HepG2 (cell line): ENCODE data around the gene FUT3. TPM values are rescaled to one million over a fixed set of nuclear protein-coding genes. Genes with fewer than 3 reads are reported as not detected.

Experiments used
- ARHGAP35 ChIP-seq: sonication (generic); formaldehyde crosslinking; IDR thresholded peaks from 2 replicates; pipeline ENCODE4 v1.9.0; 2022; ENCODE audit warnings: mild to moderate bottlenecking, inconsistent platforms, moderate library complexity, missing genetic modification reagents, borderline replicate concordance
- ATF1 ChIP-seq: IDR thresholded peaks from 2 replicates; pipeline ENCODE4 v1.6.1; 2016; ENCODE audit warnings: mild to moderate bottlenecking, control low read depth
- ATM ChIP-seq: fragments of 450-650 bp; IDR thresholded peaks from 2 replicates; pipeline ENCODE4 v1.7.1; 2017; ENCODE audit warnings: mild to moderate bottlenecking, borderline replicate concordance
- JUN ChIP-seq: sonication (generic); formaldehyde crosslinking; IDR thresholded peaks from 2 replicates; pipeline ENCODE4 v1.4.0; 2020; ENCODE audit warnings: mild to moderate bottlenecking, missing genetic modification reagents
- MIER2 ChIP-seq: IDR thresholded peaks from 2 replicates; pipeline ENCODE4 v1.6.1; 2016; ENCODE audit warnings: missing biosample characterization, missing genetic modification reagents
- PRDM15 ChIP-seq: sonication (generic); formaldehyde crosslinking; IDR thresholded peaks from 2 replicates; pipeline ENCODE4 v1.4.0; 2020; ENCODE audit warnings: missing genetic modification reagents
- RAD21 ChIP-seq: fragments of 450-650 bp; formaldehyde crosslinking; IDR thresholded peaks from 2 replicates; pipeline ENCODE4 v1.5.0; 2020; ENCODE audit warnings: mild to moderate bottlenecking
- RBFOX2 ChIP-seq: fragments of 200-400 bp; formaldehyde crosslinking; IDR thresholded peaks from 2 replicates; pipeline ENCODE4 v1.6.1; 2017; ENCODE audit warnings: low read depth, mild to moderate bottlenecking, low read length
- REXO4 ChIP-seq: sonication (generic); formaldehyde crosslinking; IDR thresholded peaks from 2 replicates; pipeline ENCODE4 v1.8.0; 2022; ENCODE audit warnings: missing genetic modification reagents, mild to moderate bottlenecking, borderline replicate concordance
- SIX1 ChIP-seq: sonication (generic); formaldehyde crosslinking; IDR thresholded peaks from 2 replicates; pipeline ENCODE4 v1.4.0; 2020; ENCODE audit warnings: missing genetic modification reagents, borderline replicate concordance
- SMAD9 ChIP-seq: sonication (generic); formaldehyde crosslinking; IDR thresholded peaks from 2 replicates; pipeline ENCODE4 v1.5.1; 2020; ENCODE audit warnings: mild to moderate bottlenecking, missing genetic modification reagents
- SNAPC2 ChIP-seq: sonication (generic); formaldehyde crosslinking; IDR thresholded peaks from 2 replicates; pipeline ENCODE4 v1.8.1; 2022; ENCODE audit warnings: mild to moderate bottlenecking, missing genetic modification reagents
- TMF1 ChIP-seq: sonication (generic); formaldehyde crosslinking; IDR thresholded peaks from 2 replicates; pipeline ENCODE4 v1.8.1; 2022; ENCODE audit warnings: low read depth, missing genetic modification reagents
- U2AF1 ChIP-seq: fragments of 200-400 bp; formaldehyde crosslinking; optimal IDR thresholded peaks from 2 replicates; pipeline ENCODE3; 2017; ENCODE audit warnings: mild to moderate bottlenecking, low read depth, low read length
- ZNF281 ChIP-seq: sonication (generic); formaldehyde crosslinking; IDR thresholded peaks from 2 replicates; pipeline ENCODE4 v1.4.0; 2020; ENCODE audit warnings: missing genetic modification reagents, borderline replicate concordance
- ZNF670 ChIP-seq: sonication (generic); formaldehyde crosslinking; IDR thresholded peaks from 2 replicates; pipeline ENCODE4 v1.8.0; 2022; ENCODE audit warnings: mild to moderate bottlenecking, missing genetic modification reagents, borderline replicate concordance
- ZNF703 ChIP-seq: sonication (generic); formaldehyde crosslinking; IDR thresholded peaks from 2 replicates; pipeline ENCODE4 v1.5.1; 2020; ENCODE audit warnings: missing genetic modification reagents, mild to moderate bottlenecking, moderate library complexity, borderline replicate concordance
- ZNF749 ChIP-seq: sonication (generic); formaldehyde crosslinking; IDR thresholded peaks from 2 replicates; pipeline ENCODE4 v1.8.0; 2022; ENCODE audit warnings: mild to moderate bottlenecking, missing genetic modification reagents, moderate library complexity, borderline replicate concordance
- ZNF883 ChIP-seq: sonication (generic); formaldehyde crosslinking; IDR thresholded peaks from 2 replicates; pipeline ENCODE4 v1.5.1; 2020; ENCODE audit warnings: mild to moderate bottlenecking, missing genetic modification reagents; ENCODE audit errors: not compliant biosample characterization
- polyA plus RNA-seq, 8 experiments: library from polyadenylated mRNA; depleted of rRNA in 3 of 8; stranded (reverse) in 7 of 8; unstranded in 1 of 8; fragments of >200 nt; fragmentation: Illumina TruSeq in 4 of 8; extraction: Trizol in 4 of 8; gene quantifications; 2 replicates each; pipeline versions ENCODE4 v1.2.1 to v1.2.3, GENCODE V29; 2011 to 2016; ENCODE audit warnings: low read depth in 4 of 8, missing spikeins in 1 of 8, mixed read lengths in 1 of 8; ENCODE audit not compliant: insufficient read depth in 1 of 8
- total RNA-seq, 5 experiments: library from RNA; depleted of rRNA; stranded (reverse); fragments of >200 nt; fragmentation: Illumina TruSeq; extraction: Trizol; gene quantifications; 2 replicates each; pipeline ENCODE4 v1.2.3, GENCODE V29; 2016; ENCODE audit warnings: low read depth in 1 of 5
- TF ChIP-seq, protein P1 (sequence below): IDR thresholded peaks from 2 replicates; pipeline ENCODE4 v1.6.1; 2016; ENCODE audit warnings: mild to moderate bottlenecking, missing biosample characterization, missing genetic modification reagents
- TF ChIP-seq, protein P2 (sequence below): sonication (generic); formaldehyde crosslinking; IDR thresholded peaks from 2 replicates; pipeline ENCODE4 v1.8.1; 2023; ENCODE audit warnings: missing genetic modification reagents, mild to moderate bottlenecking, borderline replicate concordance

The FUT3 gene
- total and polyA plus RNA-seq, 2 of the 13 experiments (the other 11 are each of a cell fraction or from before 2014, with no cell fraction given): 0.53 to 1.1 TPM

DNA sequence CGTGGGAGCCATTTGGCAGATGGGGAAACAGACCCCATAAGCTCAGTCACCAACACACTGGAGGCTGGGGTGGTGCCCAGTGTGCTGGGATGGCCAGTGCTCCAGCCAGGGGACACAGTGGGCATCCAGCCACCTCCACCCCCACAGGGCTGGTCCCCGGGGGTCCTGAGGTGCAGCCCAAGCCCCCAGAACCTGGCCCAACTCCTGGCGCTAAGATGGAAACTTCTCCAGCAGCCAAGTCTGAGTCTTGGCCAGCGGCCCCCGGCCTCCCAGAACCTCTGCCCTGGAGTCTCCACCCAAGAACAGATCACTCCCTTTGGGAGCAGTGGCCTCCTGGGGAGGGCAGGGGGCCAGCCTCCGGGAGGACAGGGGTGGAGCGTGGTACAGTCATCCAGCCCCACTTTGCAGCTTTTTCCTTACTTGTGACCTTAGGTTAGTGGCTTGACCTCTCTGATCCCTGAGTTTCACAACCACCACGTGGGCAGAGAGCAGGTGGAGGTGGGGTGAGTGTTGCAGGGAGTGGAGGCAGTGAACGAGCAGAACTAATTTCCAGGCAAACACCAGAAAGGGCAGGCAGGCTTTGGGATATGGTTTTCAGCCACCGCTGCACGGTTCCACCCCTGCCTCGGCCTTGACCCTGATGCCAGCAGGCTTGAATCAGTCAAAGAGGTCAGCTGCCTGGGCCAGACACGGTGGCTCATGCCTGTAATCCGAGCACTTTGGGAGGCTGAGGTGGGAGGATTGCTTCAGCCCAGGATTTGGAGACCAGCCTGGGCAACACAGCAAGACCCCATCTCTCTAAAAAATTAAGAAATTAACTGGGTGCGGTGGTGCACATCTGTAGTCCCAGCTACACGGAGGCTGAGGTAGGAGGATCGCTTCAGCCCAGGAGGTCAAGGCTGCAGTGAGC lies 50.6 kb downstream of the FUT3 start (continued):
- no peak for TF ChIP-seq MIER2 (CRISPR knock-in tag)
- no peak for TF ChIP-seq REXO4 (CRISPR knock-in tag)
- TF ChIP-seq PRDM15 (CRISPR knock-in tag): no peak
- TF ChIP-seq JUN (CRISPR knock-in tag): no peak
- no peak for TF ChIP-seq ATM
- TF ChIP-seq RAD21 (CRISPR knock-in tag): no peak
- TF ChIP-seq ZNF670 (CRISPR knock-in tag): no peak
- TF ChIP-seq, protein P1, sequence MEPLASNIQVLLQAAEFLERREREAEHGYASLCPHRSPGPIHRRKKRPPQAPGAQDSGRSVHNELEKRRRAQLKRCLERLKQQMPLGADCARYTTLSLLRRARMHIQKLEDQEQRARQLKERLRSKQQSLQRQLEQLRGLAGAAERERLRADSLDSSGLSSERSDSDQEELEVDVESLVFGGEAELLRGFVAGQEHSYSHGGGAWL (CRISPR knock-in tag): no peak
- no peak for TF ChIP-seq ZNF703
- no peak for TF ChIP-seq U2AF1
- no peak for TF ChIP-seq SMAD9
- no peak for TF ChIP-seq ZNF883 (CRISPR knock-in tag)
- TF ChIP-seq TMF1 (CRISPR knock-in tag): no peak
- no peak for TF ChIP-seq SNAPC2 (CRISPR knock-in tag)
- TF ChIP-seq, protein P2, sequence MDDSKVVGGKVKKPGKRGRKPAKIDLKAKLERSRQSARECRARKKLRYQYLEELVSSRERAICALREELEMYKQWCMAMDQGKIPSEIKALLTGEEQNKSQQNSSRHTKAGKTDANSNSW: no peak
- TF ChIP-seq ATF1 (CRISPR knock-in tag): no peak
- TF ChIP-seq SIX1: peak; percentile 78; the same call in 1 of the 2 replicates
- TF ChIP-seq ZNF749 (CRISPR knock-in tag): no peak
- no peak for TF ChIP-seq ZNF281 (CRISPR knock-in tag)
- TF ChIP-seq RBFOX2: no peak
- no peak for TF ChIP-seq ARHGAP35
